ENCODE measurements around the gene RAB20. TPM values are rescaled to one million over a fixed set of nuclear protein-coding genes. Genes with fewer than 3 reads are reported as not detected.

RAB20 gene
- total RNA-seq, 1 donor from 2014 or later = 10.0 TPM

GRCh38 chr13:110506396-110506795 lies 55.1 kb downstream of the RAB20 start:
- peak overlapping the region; percentile 60 for H3K27ac Mint-ChIP-seq (ENCODE audit: unreplicated experiment)
- no peak overlapping the region for H3K4me3 Mint-ChIP-seq (ENCODE audit: unreplicated experiment)
- DNase-seq (ENCODE audit: extremely low spot score, unreplicated experiment) = no peak
- no peaks in the 10 kb centered on the region for H3K9me3 Mint-ChIP-seq (ENCODE audit: unreplicated experiment)
- H3K4me1 Mint-ChIP-seq (ENCODE audit: unreplicated experiment) = peaks cover 36% of the 10 kb centered on the region
- H3K36me3 Mint-ChIP-seq (ENCODE audit: unreplicated experiment) = peaks cover 64% of the 10 kb centered on the region
- no peaks in the 10 kb centered on the region for H3K27me3 Mint-ChIP-seq (ENCODE audit: unreplicated experiment)
- TF ChIP-seq CTCF (IDR thresholded peaks at IDR 0.05) = no peak

- H3K4me1 Mint-ChIP-seq (ENCODE audit: unreplicated experiment) = peaks cover 41% of the 10 kb centered on the region
- peaks cover 69% of the 10 kb centered on the region for H3K36me3 Mint-ChIP-seq (ENCODE audit: unreplicated experiment)
- no peaks in the 10 kb centered on the region for H3K27me3 Mint-ChIP-seq (ENCODE audit: unreplicated experiment)
- H3K4me3 Mint-ChIP-seq (ENCODE audit: unreplicated experiment) = no peak overlapping the region
- no peak for TF ChIP-seq CTCF (IDR thresholded peaks at IDR 0.05)
- no peaks in the 10 kb centered on the region for H3K9me3 Mint-ChIP-seq (ENCODE audit: unreplicated experiment)
- DNase-seq (ENCODE audit: extremely low spot score, unreplicated experiment) = no peak
- H3K27ac Mint-ChIP-seq (ENCODE audit: unreplicated experiment) = peak overlapping the region; percentile 3
These were observed 55.9 kb downstream of the RAB20 start for GRCh38 chr13:110505594-110505993.

GRCh38 chr13:110503979-110504499 lies 57.5 kb downstream of the RAB20 start:
- TF ChIP-seq CTCF (IDR thresholded peaks at IDR 0.05) = no peak
- H3K4me3 Mint-ChIP-seq (ENCODE audit: unreplicated experiment) = no peak overlapping the region
- peaks cover 50% of the 10 kb centered on the region for H3K4me1 Mint-ChIP-seq (ENCODE audit: unreplicated experiment)
- no peaks in the 10 kb centered on the region for H3K27me3 Mint-ChIP-seq (ENCODE audit: unreplicated experiment)
- peaks cover 71% of the 10 kb centered on the region for H3K36me3 Mint-ChIP-seq (ENCODE audit: unreplicated experiment)
- no peaks in the 10 kb centered on the region for H3K9me3 Mint-ChIP-seq (ENCODE audit: unreplicated experiment)
- no peak for DNase-seq (ENCODE audit: extremely low spot score, unreplicated experiment)
- peak overlapping the region; percentile 7 for H3K27ac Mint-ChIP-seq (ENCODE audit: unreplicated experiment)

- peak overlapping the region; percentile 66 for H3K27ac Mint-ChIP-seq (ENCODE audit: unreplicated experiment)
- H3K36me3 Mint-ChIP-seq (ENCODE audit: unreplicated experiment) = peaks cover 72% of the 10 kb centered on the region
- DNase-seq (ENCODE audit: extremely low spot score, unreplicated experiment) = no peak
- no peaks in the 10 kb centered on the region for H3K9me3 Mint-ChIP-seq (ENCODE audit: unreplicated experiment)
- TF ChIP-seq CTCF (IDR thresholded peaks at IDR 0.05) = no peak
- peaks cover 54% of the 10 kb centered on the region for H3K4me1 Mint-ChIP-seq (ENCODE audit: unreplicated experiment)
- no peaks in the 10 kb centered on the region for H3K27me3 Mint-ChIP-seq (ENCODE audit: unreplicated experiment)
- no peak overlapping the region for H3K4me3 Mint-ChIP-seq (ENCODE audit: unreplicated experiment)
These were observed 58.3 kb downstream of the RAB20 start for GRCh38 chr13:110503037-110503901.

GRCh38 chr13:110501188-110501587 lies 60.3 kb downstream of the RAB20 start:
- Mint-ChIP-seq H3K9me3 (ENCODE audit: unreplicated experiment) (no peaks in the 10 kb centered on the region), H3K36me3 (ENCODE audit: unreplicated experiment) (peaks cover 64% of the 10 kb centered on the region), H3K4me1 (ENCODE audit: unreplicated experiment) (peaks cover 38% of the 10 kb centered on the region), H3K27me3 (ENCODE audit: unreplicated experiment) (no peaks in the 10 kb centered on the region), H3K27ac (ENCODE audit: unreplicated experiment) (no peak overlapping the region), H3K4me3 (ENCODE audit: unreplicated experiment) (no peak overlapping the region)
- DNase-seq (ENCODE audit: extremely low spot score, unreplicated experiment) = no peak
- TF ChIP-seq CTCF (IDR thresholded peaks at IDR 0.05) = no peak
